ENCODE measurements around the gene CCN6. TPM values are rescaled to one million over a fixed set of nuclear protein-coding genes. Genes with fewer than 3 reads are reported as not detected.

Gene CCN6
- polyA plus RNA-seq, 1 donor, result 0.43 TPM

DNA sequence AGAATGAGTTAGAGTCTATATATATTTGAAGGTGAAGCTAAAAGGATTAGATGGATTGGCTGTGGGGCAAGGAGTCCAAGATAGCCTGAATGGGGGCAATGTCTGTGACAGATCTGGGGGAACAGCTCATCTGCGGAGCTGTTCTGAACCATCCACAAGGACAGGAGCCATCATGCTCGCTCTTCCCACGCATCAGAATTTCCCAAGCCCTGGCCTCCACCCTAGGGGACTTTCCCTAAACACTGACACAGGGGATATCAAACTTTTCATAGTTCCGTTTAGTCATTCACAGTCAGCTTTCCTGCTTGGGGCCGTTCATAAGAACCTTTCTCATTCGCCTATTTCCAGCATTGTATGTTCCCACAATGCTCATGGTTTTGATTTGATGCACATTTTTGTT lies 37.6 kb upstream of the CCN6 start:
- Histone ChIP-seq H3K36me3 (ENCODE audit: control insufficient read depth, insufficient read depth, low read length) (no peaks in the 10 kb centered on the region), H3K4me1 (ENCODE audit: control insufficient read depth, insufficient read depth, low read length) (no peaks in the 10 kb centered on the region), H3K27me3 (ENCODE audit: control insufficient read depth, insufficient read depth, low read length) (no peaks in the 10 kb centered on the region), H3K27ac (ENCODE audit: low read length) (no peak overlapping the region), H3K9me3 (ENCODE audit: control insufficient read depth, low read depth, low read length) (no peaks in the 10 kb centered on the region), H3K4me3 (ENCODE audit: low read length) (no peak overlapping the region)
- no peak for DNase-seq
- no CpG with 5 or more reads among the region's 6 CpGs for WGBS (ENCODE audit: insufficient coverage, low lambda C conversion rate)

DNA sequence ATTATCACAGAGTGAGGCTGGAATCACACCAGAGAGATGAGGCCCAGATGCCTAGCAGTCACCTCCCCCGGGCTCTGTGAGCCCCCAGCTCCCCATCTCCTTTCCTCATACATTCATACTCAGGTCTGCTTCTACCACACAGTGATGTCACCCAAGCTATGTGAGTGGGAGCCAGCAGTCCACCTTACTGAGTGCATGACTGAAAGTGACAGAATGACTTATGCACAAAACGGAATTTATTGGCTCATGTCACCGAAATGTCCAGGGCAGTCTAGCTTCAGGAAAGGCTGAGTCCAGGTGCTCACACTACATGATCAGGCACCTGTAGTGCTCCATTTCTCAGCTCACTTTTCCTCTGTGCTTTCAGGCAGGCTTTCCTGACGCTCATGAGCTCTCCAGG lies 36.7 kb upstream of the CCN6 start:
- no peak overlapping the region for H3K27ac ChIP-seq (ENCODE audit: low read length)
- no peaks in the 10 kb centered on the region for H3K4me1 ChIP-seq (ENCODE audit: control insufficient read depth, insufficient read depth, low read length)
- no peak overlapping the region for H3K4me3 ChIP-seq (ENCODE audit: low read length)
- H3K36me3 ChIP-seq (ENCODE audit: control insufficient read depth, insufficient read depth, low read length), result no peaks in the 10 kb centered on the region
- H3K9me3 ChIP-seq (ENCODE audit: control insufficient read depth, low read depth, low read length), result no peaks in the 10 kb centered on the region
- whole genome bisulfite sequencing (ENCODE audit: insufficient coverage, low lambda C conversion rate), result no CpG with 5 or more reads among the region's 4 CpGs
- no peaks in the 10 kb centered on the region for H3K27me3 ChIP-seq (ENCODE audit: control insufficient read depth, insufficient read depth, low read length)
- DNase-seq, result no peak

DNA sequence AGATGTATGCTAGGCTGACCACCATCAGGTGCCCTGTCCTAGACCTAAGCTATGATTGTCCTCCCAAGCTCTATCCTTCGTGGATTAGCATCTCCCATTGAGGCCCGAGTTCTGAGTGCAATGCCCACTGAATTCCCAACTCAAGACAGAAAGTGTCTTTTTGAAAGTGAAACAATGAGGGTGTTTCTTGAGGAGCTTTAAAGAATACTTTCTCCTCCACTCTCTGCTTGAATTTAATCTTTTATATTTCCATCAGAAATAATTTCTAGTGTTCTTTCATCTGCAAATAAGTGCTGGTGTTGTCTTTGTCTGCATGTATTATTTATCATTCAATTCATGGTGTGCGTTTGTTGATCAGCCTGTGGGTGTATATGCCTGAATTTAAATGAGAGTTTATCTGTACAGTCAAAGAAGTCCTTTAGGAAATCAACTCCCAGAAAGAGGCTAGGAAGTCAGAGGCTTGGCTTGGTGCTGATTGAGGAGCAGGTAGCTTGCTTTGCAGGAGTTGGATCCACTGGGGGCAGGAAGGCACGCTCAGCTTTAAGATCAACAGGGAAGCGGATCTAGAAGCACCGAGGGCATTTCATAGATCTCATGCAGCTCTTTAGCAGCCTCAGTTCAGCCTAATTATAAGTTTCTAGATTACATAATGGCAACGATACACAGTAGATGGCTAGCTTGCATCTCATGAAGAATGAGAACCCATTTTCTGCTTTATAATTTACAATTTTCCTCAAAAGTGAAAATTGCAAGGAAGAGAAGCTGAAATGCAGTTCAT lies 36.0 kb upstream of the CCN6 start:
- no peaks in the 10 kb centered on the region for H3K4me1 ChIP-seq (ENCODE audit: control insufficient read depth, insufficient read depth, low read length)
- no peaks in the 10 kb centered on the region for H3K9me3 ChIP-seq (ENCODE audit: control insufficient read depth, low read depth, low read length)
- H3K36me3 ChIP-seq (ENCODE audit: control insufficient read depth, insufficient read depth, low read length), result no peaks in the 10 kb centered on the region
- no peak overlapping the region for H3K27ac ChIP-seq (ENCODE audit: low read length)
- no peak for DNase-seq
- no peaks in the 10 kb centered on the region for H3K27me3 ChIP-seq (ENCODE audit: control insufficient read depth, insufficient read depth, low read length)
- no CpG with 5 or more reads among the region's 7 CpGs for WGBS (ENCODE audit: insufficient coverage, low lambda C conversion rate)
- H3K4me3 ChIP-seq (ENCODE audit: low read length), result no peak overlapping the region

DNA sequence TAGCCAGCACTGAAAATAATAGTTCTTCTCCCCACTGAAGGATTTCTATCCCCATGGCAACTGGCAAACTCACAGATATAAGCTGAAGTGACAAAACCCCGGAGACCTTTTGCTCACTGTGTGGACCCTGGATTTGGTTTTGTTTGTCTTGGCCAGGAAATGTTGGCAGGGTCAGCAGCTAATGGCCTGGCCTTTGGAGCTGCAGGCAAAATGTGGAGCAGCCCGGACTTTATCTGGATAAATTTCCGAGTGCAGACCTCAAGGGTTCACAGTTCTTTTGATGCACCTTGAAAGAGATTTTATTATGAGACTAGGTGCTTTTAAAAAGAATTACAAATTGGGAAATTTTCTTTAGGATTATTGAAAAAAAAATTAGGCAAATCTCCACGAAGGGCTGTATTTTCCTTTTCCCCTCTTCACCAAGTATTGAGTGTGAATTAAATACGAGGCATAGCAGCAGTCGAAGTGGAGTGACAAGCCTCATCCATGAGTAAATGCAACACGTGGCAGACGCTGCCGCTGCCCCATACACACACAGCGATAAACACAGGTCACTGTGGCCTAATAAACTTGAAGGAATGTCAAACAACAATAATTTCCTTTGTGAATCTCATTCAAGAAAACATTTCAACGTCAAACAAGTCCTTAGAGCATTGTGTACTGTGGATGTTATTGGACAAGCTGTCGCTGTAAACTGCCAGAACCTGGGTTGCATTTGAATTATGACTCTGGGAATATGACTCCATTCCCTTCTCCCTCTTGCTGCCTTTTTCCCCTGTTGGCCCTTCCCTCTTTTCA lies 35.1 kb upstream of the CCN6 start:
- no peak overlapping the region for H3K27ac ChIP-seq (ENCODE audit: low read length)

DNA sequence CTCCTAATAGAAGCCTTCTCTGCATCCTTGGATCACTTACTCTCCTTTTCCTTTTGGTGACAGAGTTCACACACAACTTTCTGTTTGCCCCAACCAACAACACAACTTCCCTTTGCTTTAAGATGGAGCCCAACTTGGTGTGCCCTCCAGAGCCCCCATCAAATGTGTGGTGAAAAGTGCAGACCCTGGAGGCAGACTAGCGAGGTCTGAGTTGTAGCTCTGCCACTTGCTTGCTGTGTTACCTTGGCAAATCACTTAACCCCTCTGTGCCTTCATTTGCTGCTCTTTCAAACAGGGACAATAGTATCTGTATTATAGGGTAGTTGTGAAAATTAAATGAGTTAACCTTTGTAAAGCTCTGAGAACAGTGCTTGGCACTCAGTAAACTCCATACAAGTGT lies 34.3 kb upstream of the CCN6 start:
- Histone ChIP-seq H3K9me3 (ENCODE audit: control insufficient read depth, low read depth, low read length) (no peaks in the 10 kb centered on the region), H3K4me3 (ENCODE audit: low read length) (no peak overlapping the region), H3K27ac (ENCODE audit: low read length) (no peak overlapping the region), H3K4me1 (ENCODE audit: control insufficient read depth, insufficient read depth, low read length) (no peaks in the 10 kb centered on the region), H3K36me3 (ENCODE audit: control insufficient read depth, insufficient read depth, low read length) (no peaks in the 10 kb centered on the region), H3K27me3 (ENCODE audit: control insufficient read depth, insufficient read depth, low read length) (no peaks in the 10 kb centered on the region)
- WGBS (ENCODE audit: insufficient coverage, low lambda C conversion rate), result no CpG with 5 or more reads among the region's 1 CpG
- no peak for DNase-seq

More for the DNA sequence above, 35.1 kb upstream of the CCN6 start:
- no peak for DNase-seq
- H3K36me3 ChIP-seq (ENCODE audit: control insufficient read depth, insufficient read depth, low read length), result no peaks in the 10 kb centered on the region
- no peak overlapping the region for H3K4me3 ChIP-seq (ENCODE audit: low read length)
- whole genome bisulfite sequencing (ENCODE audit: insufficient coverage, low lambda C conversion rate), result 31% methylated on average over 2 of the region's 12 CpGs
- H3K27me3 ChIP-seq (ENCODE audit: control insufficient read depth, insufficient read depth, low read length), result no peaks in the 10 kb centered on the region
- H3K4me1 ChIP-seq (ENCODE audit: control insufficient read depth, insufficient read depth, low read length), result no peaks in the 10 kb centered on the region
- H3K9me3 ChIP-seq (ENCODE audit: control insufficient read depth, low read depth, low read length), result no peaks in the 10 kb centered on the region

DNA sequence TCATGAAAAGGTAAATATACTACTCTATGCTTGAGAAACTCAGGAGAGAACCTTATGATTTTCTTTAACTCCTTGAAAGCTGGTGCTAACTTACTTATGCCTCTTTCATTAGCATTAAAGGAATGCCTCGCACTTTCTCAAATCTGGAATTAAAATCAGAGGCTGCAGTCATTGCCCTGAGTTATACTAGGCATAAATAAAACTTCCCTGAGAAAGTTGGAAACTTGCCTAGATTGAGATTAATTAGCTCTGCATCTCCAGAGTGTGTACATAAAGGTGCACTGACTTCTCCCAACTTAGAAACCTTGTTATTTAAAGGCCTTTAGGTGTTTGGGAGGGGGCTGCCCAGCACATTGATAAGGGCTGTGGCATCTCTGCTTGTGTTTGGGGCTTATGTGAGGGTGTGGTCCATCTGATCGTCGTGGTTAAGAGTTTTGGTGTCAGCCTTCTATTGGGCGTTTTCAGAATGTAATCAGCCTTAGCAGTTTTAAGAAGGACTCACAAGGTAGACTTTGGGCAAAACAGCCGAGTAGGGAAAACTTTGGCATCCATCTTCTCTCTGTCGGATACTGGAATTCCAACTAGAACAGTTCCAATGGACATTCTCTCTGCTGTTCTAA lies 32.1 kb upstream of the CCN6 start:
- no peak for DNase-seq
- no peaks in the 10 kb centered on the region for H3K27me3 ChIP-seq (ENCODE audit: control insufficient read depth, insufficient read depth, low read length)
- H3K36me3 ChIP-seq (ENCODE audit: control insufficient read depth, insufficient read depth, low read length), result no peaks in the 10 kb centered on the region
- H3K9me3 ChIP-seq (ENCODE audit: control insufficient read depth, low read depth, low read length), result no peaks in the 10 kb centered on the region
- no peak overlapping the region for H3K27ac ChIP-seq (ENCODE audit: low read length)
- H3K4me3 ChIP-seq (ENCODE audit: low read length), result no peak overlapping the region
- H3K4me1 ChIP-seq (ENCODE audit: control insufficient read depth, insufficient read depth, low read length), result no peaks in the 10 kb centered on the region
- WGBS (ENCODE audit: insufficient coverage, low lambda C conversion rate), result no CpG with 5 or more reads among the region's 6 CpGs

DNA sequence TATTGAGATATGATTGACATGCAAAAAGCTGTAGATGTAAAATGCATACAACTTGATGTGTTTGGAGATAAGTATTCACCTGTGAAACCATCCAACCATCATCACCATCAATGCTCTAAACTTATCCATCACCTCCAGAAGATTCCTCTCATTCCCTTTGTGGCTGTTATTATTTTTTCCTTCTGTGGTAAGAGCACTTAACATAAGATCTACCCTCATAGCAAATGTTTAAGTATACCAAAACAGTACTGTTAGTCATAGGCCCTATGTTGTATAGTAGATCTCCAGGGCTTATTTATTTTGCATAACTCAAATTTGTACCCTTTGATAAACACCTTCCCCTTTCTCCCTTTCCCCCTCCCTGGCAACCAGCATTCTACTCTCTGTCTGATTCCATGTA lies 31.2 kb upstream of the CCN6 start:
- DNase-seq, result no peak
- H3K36me3 ChIP-seq (ENCODE audit: control insufficient read depth, insufficient read depth, low read length), result no peaks in the 10 kb centered on the region
- no peaks in the 10 kb centered on the region for H3K4me1 ChIP-seq (ENCODE audit: control insufficient read depth, insufficient read depth, low read length)
- no peak overlapping the region for H3K27ac ChIP-seq (ENCODE audit: low read length)
- H3K4me3 ChIP-seq (ENCODE audit: low read length), result no peak overlapping the region
- H3K9me3 ChIP-seq (ENCODE audit: control insufficient read depth, low read depth, low read length), result no peaks in the 10 kb centered on the region
- no peaks in the 10 kb centered on the region for H3K27me3 ChIP-seq (ENCODE audit: control insufficient read depth, insufficient read depth, low read length)

DNA sequence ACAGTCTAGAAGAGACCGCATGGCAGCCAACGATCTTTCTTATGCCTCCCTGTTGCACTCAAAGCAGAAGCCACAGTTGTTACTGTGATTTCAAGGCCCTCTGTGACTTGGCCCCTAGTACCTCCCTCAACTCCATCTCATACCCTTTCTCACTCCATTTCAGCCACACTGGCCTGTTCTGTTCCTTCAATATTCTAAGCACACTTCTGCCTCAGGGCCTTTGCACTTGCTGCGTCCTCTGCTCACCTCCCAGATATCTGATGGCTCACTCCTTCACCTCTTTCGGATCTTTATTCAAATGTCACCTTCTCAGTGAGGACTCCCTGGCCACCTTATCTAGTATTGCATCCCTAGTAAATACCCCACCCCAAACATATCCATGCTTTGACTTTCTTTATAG lies 29.4 kb upstream of the CCN6 start:
- H3K27ac ChIP-seq (ENCODE audit: low read length), result no peak overlapping the region
- no peaks in the 10 kb centered on the region for H3K4me1 ChIP-seq (ENCODE audit: control insufficient read depth, insufficient read depth, low read length)
- H3K27me3 ChIP-seq (ENCODE audit: control insufficient read depth, insufficient read depth, low read length), result no peaks in the 10 kb centered on the region
- H3K36me3 ChIP-seq (ENCODE audit: control insufficient read depth, insufficient read depth, low read length), result no peaks in the 10 kb centered on the region
- H3K4me3 ChIP-seq (ENCODE audit: low read length), result no peak overlapping the region
- H3K9me3 ChIP-seq (ENCODE audit: control insufficient read depth, low read depth, low read length), result no peaks in the 10 kb centered on the region
- DNase-seq, result no peak
- WGBS (ENCODE audit: insufficient coverage, low lambda C conversion rate), result 100% methylated on average over 1 of the region's 4 CpGs

DNA sequence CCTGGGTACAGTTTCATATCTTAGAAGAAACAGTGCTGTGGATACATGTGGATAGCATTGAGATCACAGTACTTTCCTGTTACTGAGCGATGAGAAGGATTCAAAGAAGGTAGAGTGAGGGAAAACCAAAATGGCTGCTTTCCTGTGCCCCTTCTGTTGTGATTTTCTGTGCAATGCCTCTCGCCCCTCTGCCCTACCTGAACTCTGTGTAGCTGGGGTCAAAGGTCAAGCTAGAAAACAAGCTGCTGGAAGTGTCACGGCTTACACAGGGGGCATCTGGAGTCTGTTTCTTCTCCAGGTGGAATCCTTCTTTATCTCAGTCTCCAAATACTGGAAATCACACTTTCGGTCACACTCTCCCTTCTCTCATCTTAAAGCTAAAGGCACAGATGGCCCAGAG lies 27.0 kb upstream of the CCN6 start:
- no peaks in the 10 kb centered on the region for H3K9me3 ChIP-seq (ENCODE audit: control insufficient read depth, low read depth, low read length)
- DNase-seq, result no peak
- no peaks in the 10 kb centered on the region for H3K4me1 ChIP-seq (ENCODE audit: control insufficient read depth, insufficient read depth, low read length)
- H3K27me3 ChIP-seq (ENCODE audit: control insufficient read depth, insufficient read depth, low read length), result peaks cover under 1% of the 10 kb centered on the region
- no peak overlapping the region for H3K4me3 ChIP-seq (ENCODE audit: low read length)
- H3K27ac ChIP-seq (ENCODE audit: low read length), result no peak overlapping the region
- no CpG with 5 or more reads among the region's 4 CpGs for WGBS (ENCODE audit: insufficient coverage, low lambda C conversion rate)
- no peaks in the 10 kb centered on the region for H3K36me3 ChIP-seq (ENCODE audit: control insufficient read depth, insufficient read depth, low read length)

DNA sequence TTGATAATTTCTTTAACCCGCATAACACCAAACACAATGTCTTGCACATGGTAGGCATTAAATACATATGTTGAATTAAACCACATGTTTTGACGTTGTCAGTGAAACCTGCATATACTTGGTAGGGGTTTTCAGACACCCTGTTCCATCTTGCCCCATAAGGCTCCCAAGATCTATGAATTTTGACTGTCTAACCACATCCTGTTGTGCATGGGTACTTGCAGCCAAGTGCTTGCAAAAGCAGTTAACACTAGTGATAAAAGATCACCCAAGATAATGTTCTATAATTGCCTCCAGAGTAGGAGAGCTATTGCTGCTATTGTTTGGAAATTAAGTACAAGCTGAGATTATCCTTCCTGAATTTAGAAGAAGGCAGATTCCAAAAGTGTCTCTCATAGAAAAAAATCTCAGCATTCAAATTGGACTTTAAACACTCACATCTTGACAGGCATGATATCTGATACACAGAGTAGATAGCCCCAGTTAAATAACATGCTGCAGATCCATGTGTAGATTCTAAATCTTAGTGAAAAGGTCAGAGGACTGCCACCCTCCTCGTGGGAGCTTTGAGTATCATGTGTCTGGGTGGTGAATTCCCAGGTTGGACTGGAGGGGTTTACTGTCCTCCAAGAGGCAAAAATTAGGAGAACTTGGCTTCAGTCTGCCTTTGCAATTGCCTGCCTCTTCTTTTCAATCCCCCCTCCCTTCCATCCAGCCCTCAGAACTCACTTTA lies 25.8 kb upstream of the CCN6 start:
- DNase-seq, result no peak
- H3K27me3 ChIP-seq (ENCODE audit: control insufficient read depth, insufficient read depth, low read length), result peaks cover 4% of the 10 kb centered on the region
- H3K36me3 ChIP-seq (ENCODE audit: control insufficient read depth, insufficient read depth, low read length), result no peaks in the 10 kb centered on the region
- WGBS (ENCODE audit: insufficient coverage, low lambda C conversion rate), result no CpG with 5 or more reads among the region's 3 CpGs
- no peak overlapping the region for H3K4me3 ChIP-seq (ENCODE audit: low read length)
- no peaks in the 10 kb centered on the region for H3K9me3 ChIP-seq (ENCODE audit: control insufficient read depth, low read depth, low read length)
- no peaks in the 10 kb centered on the region for H3K4me1 ChIP-seq (ENCODE audit: control insufficient read depth, insufficient read depth, low read length)
- H3K27ac ChIP-seq (ENCODE audit: low read length), result no peak overlapping the region
